ENCODE measurements around the gene ELP6.
A peak's percentile ranks its signal among the peaks of the same experiment; 100 is the strongest.

ELP6 gene, protein sequence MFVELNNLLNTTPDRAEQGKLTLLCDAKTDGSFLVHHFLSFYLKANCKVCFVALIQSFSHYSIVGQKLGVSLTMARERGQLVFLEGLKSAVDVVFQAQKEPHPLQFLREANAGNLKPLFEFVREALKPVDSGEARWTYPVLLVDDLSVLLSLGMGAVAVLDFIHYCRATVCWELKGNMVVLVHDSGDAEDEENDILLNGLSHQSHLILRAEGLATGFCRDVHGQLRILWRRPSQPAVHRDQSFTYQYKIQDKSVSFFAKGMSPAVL

DNA sequence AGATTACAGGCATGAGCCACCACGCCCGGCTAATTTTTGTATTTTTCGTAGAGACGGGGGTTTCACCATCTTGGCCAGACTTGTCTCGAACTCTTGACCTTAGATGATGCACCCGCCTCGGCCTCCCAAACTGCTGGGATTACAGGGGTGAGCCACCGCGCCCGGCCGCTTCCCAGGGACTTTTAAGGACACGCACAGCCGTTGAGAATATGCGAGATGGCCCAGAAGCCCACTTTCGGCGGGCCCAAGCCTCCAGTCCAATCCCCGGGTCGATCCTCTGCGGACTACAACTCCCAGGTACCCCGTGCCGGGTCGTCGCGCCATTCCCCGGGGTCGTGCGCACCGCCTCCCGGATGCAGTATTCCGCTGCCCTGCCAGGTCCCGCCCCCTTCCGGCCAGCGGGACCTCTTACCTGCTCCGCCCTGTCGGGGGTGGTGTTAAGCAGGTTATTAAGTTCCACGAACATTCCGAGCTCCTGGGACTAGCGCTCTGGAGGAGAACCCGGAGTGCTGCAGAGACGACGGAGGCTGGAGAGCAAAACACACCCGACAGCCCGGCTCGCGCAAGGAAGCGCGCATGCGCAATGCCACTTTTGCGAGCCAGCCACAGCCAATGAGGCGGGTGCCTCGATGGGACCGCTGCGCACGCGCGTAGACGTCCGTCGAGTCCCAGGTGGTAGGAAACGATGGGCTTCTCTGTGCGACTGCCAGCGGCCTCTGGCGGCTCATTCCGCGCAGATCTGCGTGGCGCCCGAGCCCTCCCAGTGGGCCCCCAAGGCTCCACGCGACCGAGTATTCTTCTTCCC, at the start of gene ELP6:
ELP6 (minus strand) TSS at position 588 of the 805 bp plus-strand sequence; CDS start at position 466, 122 bp downstream.
- TF ChIP-seq, protein P1, sequence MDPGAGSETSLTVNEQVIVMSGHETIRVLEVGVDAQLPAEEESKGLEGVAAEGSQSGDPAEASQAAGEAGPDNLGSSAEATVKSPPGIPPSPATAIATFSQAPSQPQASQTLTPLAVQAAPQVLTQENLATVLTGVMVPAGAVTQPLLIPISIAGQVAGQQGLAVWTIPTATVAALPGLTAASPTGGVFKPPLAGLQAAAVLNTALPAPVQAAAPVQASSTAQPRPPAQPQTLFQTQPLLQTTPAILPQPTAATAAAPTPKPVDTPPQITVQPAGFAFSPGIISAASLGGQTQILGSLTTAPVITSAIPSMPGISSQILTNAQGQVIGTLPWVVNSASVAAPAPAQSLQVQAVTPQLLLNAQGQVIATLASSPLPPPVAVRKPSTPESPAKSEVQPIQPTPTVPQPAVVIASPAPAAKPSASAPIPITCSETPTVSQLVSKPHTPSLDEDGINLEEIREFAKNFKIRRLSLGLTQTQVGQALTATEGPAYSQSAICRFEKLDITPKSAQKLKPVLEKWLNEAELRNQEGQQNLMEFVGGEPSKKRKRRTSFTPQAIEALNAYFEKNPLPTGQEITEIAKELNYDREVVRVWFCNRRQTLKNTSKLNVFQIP (CRISPR knock-in tag; IDR thresholded peaks at IDR 0.05; ENCODE audit: borderline replicate concordance, low read depth): no peak
- TF ChIP-seq, protein P2, sequence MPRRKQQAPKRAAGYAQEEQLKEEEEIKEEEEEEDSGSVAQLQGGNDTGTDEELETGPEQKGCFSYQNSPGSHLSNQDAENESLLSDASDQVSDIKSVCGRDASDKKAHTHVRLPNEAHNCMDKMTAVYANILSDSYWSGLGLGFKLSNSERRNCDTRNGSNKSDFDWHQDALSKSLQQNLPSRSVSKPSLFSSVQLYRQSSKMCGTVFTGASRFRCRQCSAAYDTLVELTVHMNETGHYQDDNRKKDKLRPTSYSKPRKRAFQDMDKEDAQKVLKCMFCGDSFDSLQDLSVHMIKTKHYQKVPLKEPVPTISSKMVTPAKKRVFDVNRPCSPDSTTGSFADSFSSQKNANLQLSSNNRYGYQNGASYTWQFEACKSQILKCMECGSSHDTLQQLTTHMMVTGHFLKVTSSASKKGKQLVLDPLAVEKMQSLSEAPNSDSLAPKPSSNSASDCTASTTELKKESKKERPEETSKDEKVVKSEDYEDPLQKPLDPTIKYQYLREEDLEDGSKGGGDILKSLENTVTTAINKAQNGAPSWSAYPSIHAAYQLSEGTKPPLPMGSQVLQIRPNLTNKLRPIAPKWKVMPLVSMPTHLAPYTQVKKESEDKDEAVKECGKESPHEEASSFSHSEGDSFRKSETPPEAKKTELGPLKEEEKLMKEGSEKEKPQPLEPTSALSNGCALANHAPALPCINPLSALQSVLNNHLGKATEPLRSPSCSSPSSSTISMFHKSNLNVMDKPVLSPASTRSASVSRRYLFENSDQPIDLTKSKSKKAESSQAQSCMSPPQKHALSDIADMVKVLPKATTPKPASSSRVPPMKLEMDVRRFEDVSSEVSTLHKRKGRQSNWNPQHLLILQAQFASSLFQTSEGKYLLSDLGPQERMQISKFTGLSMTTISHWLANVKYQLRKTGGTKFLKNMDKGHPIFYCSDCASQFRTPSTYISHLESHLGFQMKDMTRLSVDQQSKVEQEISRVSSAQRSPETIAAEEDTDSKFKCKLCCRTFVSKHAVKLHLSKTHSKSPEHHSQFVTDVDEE (CRISPR knock-in tag; IDR thresholded peaks at IDR 0.05): no peak
- TF ChIP-seq CSDC2 (CRISPR knock-in tag; IDR thresholded peaks at IDR 0.05): 0 out of 2 replicates have a peak, but pooled peaks have one; percentile 50
- peak; percentile 99 for ATAC-seq

DNA sequence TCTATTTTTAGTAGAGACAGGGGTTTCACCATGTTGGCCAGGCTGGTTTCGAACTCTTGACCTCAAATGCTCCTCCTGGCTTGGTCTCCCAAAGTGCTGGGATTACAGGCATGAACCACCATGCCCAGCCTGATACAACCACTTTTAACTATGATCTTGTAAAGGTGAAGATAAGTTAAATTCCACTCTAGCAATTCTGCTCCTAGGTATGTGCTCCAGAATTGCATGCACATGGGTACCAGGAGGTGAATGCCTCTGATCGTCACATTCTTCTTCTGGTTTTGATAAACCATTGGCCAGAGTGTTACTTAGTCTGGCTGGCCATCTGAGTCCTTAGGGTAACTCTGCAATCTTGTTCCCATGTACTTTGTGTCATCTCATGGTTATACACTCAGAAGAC, 42.8 kb upstream of the ELP6 start:
- TF ChIP-seq RARB (CRISPR knock-in tag; IDR thresholded peaks at IDR 0.05): no peak
- TF ChIP-seq ESRRG (CRISPR knock-in tag; IDR thresholded peaks at IDR 0.05): no peak
- TF ChIP-seq, protein P3, sequence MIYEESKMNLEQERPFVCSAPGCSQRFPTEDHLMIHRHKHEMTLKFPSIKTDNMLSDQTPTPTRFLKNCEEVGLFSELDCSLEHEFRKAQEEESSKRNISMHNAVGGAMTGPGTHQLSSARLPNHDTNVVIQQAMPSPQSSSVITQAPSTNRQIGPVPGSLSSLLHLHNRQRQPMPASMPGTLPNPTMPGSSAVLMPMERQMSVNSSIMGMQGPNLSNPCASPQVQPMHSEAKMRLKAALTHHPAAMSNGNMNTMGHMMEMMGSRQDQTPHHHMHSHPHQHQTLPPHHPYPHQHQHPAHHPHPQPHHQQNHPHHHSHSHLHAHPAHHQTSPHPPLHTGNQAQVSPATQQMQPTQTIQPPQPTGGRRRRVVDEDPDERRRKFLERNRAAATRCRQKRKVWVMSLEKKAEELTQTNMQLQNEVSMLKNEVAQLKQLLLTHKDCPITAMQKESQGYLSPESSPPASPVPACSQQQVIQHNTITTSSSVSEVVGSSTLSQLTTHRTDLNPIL (CRISPR knock-in tag; IDR thresholded peaks at IDR 0.05; ENCODE audit: low read depth): no peak
- TF ChIP-seq, protein P4, sequence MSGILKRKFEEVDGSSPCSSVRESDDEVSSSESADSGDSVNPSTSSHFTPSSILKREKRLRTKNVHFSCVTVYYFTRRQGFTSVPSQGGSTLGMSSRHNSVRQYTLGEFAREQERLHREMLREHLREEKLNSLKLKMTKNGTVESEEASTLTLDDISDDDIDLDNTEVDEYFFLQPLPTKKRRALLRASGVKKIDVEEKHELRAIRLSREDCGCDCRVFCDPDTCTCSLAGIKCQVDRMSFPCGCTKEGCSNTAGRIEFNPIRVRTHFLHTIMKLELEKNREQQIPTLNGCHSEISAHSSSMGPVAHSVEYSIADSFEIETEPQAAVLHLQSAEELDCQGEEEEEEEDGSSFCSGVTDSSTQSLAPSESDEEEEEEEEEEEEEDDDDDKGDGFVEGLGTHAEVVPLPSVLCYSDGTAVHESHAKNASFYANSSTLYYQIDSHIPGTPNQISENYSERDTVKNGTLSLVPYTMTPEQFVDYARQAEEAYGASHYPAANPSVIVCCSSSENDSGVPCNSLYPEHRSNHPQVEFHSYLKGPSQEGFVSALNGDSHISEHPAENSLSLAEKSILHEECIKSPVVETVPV (CRISPR knock-in tag; IDR thresholded peaks at IDR 0.05): no peak
- TF ChIP-seq ISL1 (CRISPR knock-in tag; IDR thresholded peaks at IDR 0.05): no peak
- TF ChIP-seq, protein P1 (CRISPR knock-in tag; IDR thresholded peaks at IDR 0.05; ENCODE audit: borderline replicate concordance, low read depth): no peak
- TF ChIP-seq CSDC2 (CRISPR knock-in tag; IDR thresholded peaks at IDR 0.05): no peak
- no peak for TF ChIP-seq PPARA (CRISPR knock-in tag; IDR thresholded peaks at IDR 0.05; ENCODE audit: borderline replicate concordance)
- no peak for TF ChIP-seq OSR1 (CRISPR knock-in tag; IDR thresholded peaks at IDR 0.05)
- no peak for TF ChIP-seq ZFP30 (CRISPR knock-in tag; IDR thresholded peaks at IDR 0.05)
- no peak for TF ChIP-seq ARNTL (CRISPR knock-in tag; IDR thresholded peaks at IDR 0.05; ENCODE audit: borderline replicate concordance, low read depth)
- ATAC-seq: no peak

DNA sequence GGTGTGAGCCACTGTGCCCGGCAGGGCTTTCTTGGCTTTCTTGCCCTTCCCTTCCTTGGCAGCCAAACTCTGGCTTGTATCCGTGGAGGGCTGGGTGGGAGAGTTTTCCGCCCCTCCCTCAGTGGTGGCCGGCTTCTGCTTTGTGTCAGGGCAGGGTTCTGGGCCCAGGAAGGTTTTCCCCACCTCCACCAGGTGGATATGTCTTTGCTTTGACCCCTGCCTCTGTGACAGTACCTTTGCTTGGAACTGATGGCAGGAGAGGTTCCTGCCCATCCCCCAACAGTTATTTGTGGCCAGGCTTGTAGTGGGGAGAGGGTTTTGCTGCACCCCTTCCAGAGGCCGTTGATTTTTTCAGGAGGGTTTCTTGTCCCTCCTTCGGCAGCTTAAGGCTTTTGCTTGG, 40.8 kb upstream of the ELP6 start:
- no peak for ATAC-seq
- no peak for TF ChIP-seq PPARA (CRISPR knock-in tag; IDR thresholded peaks at IDR 0.05; ENCODE audit: borderline replicate concordance)
- no peak for TF ChIP-seq SNAI2 (CRISPR knock-in tag; IDR thresholded peaks at IDR 0.05)
- TF ChIP-seq, protein P4 (CRISPR knock-in tag; IDR thresholded peaks at IDR 0.05): no peak
- no peak for TF ChIP-seq ZFP3 (CRISPR knock-in tag; IDR thresholded peaks at IDR 0.05)
- TF ChIP-seq OSR1 (CRISPR knock-in tag; IDR thresholded peaks at IDR 0.05): no peak
- TF ChIP-seq RARB (CRISPR knock-in tag; IDR thresholded peaks at IDR 0.05): no peak
- no peak for TF ChIP-seq ISL1 (CRISPR knock-in tag; IDR thresholded peaks at IDR 0.05)
- no peak for TF ChIP-seq ZFP30 (CRISPR knock-in tag; IDR thresholded peaks at IDR 0.05)
- TF ChIP-seq, protein P5, sequence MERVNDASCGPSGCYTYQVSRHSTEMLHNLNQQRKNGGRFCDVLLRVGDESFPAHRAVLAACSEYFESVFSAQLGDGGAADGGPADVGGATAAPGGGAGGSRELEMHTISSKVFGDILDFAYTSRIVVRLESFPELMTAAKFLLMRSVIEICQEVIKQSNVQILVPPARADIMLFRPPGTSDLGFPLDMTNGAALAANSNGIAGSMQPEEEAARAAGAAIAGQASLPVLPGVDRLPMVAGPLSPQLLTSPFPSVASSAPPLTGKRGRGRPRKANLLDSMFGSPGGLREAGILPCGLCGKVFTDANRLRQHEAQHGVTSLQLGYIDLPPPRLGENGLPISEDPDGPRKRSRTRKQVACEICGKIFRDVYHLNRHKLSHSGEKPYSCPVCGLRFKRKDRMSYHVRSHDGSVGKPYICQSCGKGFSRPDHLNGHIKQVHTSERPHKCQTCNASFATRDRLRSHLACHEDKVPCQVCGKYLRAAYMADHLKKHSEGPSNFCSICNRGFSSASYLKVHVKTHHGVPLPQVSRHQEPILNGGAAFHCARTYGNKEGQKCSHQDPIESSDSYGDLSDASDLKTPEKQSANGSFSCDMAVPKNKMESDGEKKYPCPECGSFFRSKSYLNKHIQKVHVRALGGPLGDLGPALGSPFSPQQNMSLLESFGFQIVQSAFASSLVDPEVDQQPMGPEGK (CRISPR knock-in tag; IDR thresholded peaks at IDR 0.05; ENCODE audit: borderline replicate concordance): no peak
- TF ChIP-seq, protein P3 (CRISPR knock-in tag; IDR thresholded peaks at IDR 0.05; ENCODE audit: low read depth): no peak
- TF ChIP-seq, protein P2 (CRISPR knock-in tag; IDR thresholded peaks at IDR 0.05): no peak
- TF ChIP-seq TOX (CRISPR knock-in tag; IDR thresholded peaks at IDR 0.05; ENCODE audit: borderline replicate concordance): no peak
